ENCODE data around the gene SNCB.

DNA sequence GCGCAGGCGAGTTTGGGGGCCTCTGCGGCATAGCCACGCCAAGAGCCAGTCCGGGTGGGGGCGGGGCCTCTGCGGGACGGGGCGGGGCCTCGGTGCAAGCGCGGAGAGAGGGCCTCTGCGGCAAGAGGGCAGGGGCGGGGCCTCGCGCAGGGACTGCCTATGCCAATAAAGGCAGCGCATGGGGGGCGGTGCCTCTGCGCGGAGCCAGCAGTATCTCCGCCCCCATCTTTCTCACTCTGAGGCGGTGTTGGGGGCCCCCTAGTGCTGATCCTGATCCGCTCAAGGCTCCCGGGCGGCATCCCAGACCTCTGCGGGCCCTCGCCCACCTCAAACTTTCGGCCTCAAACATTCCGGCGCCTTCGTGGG is 11.1 kb downstream of the SNCB start:
- TF ChIP-seq, protein P1, sequence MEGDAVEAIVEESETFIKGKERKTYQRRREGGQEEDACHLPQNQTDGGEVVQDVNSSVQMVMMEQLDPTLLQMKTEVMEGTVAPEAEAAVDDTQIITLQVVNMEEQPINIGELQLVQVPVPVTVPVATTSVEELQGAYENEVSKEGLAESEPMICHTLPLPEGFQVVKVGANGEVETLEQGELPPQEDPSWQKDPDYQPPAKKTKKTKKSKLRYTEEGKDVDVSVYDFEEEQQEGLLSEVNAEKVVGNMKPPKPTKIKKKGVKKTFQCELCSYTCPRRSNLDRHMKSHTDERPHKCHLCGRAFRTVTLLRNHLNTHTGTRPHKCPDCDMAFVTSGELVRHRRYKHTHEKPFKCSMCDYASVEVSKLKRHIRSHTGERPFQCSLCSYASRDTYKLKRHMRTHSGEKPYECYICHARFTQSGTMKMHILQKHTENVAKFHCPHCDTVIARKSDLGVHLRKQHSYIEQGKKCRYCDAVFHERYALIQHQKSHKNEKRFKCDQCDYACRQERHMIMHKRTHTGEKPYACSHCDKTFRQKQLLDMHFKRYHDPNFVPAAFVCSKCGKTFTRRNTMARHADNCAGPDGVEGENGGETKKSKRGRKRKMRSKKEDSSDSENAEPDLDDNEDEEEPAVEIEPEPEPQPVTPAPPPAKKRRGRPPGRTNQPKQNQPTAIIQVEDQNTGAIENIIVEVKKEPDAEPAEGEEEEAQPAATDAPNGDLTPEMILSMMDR (IDR thresholded peaks at IDR 0.05): no peak
- TF ChIP-seq POLR2AphosphoS5 (IDR thresholded peaks at IDR 0.05) (no peak), POLR2A (IDR thresholded peaks at IDR 0.05) (no peak)
